GM10248 (cell line): ENCODE data around the gene CEP135.

ENCODE experiments used
- CTCF ChIA-PET: fragments of 300-600 bp; sonication (Branson Sonifier 250); formaldehyde crosslinking; extraction: SDS; loops from one replicate; lab custom pipeline; 2021; ENCODE audit warnings: antibody characterized with exemption; lab: Yijun Ruan, JAX
- POLR2A ChIA-PET: fragments of 350-650 bp; sonication (Branson Sonifier 250); formaldehyde crosslinking; extraction: SDS; loops from one replicate; lab custom pipeline; 2020; ENCODE audit warnings: antibody characterized with exemption; lab: Yijun Ruan, JAX
- DNase-seq: peaks from one replicate; pipeline ENCODE4 v3.0.0; 2012; ENCODE audit errors: extremely low spot score
- TF ChIP-seq, protein P1 (sequence below): IDR thresholded peaks from 2 replicates; pipeline ENCODE4 v1.5.1; 2012; ENCODE audit warnings: mild to moderate bottlenecking, low read depth; ENCODE audit errors: extremely low read depth, missing control alignments, control extremely low read depth

The CEP135 gene

GRCh38 chr4:55948726-55949481 lies at the start of gene CEP135:
TSS of gene CEP135 (plus strand) at chr4:55948945. CDS start at chr4:55952131, 3,186 bp downstream.
- ChIA-PET POLR2A (interaction anchor here (0.6 to 1.3 kb wide), 7 partner anchors 28 to 1029 kb away, joined by 3 read pairs; partner anchors contain the start of genes NOA1 and PAICS), CTCF (interaction anchor here (0.6 to 3.3 kb wide), 51 partner anchors 9 to 1058 kb away, joined by 3 to 53 read pairs (median 5); partner anchors contain the start of genes AASDH and REST)
- TF ChIP-seq, protein P1, sequence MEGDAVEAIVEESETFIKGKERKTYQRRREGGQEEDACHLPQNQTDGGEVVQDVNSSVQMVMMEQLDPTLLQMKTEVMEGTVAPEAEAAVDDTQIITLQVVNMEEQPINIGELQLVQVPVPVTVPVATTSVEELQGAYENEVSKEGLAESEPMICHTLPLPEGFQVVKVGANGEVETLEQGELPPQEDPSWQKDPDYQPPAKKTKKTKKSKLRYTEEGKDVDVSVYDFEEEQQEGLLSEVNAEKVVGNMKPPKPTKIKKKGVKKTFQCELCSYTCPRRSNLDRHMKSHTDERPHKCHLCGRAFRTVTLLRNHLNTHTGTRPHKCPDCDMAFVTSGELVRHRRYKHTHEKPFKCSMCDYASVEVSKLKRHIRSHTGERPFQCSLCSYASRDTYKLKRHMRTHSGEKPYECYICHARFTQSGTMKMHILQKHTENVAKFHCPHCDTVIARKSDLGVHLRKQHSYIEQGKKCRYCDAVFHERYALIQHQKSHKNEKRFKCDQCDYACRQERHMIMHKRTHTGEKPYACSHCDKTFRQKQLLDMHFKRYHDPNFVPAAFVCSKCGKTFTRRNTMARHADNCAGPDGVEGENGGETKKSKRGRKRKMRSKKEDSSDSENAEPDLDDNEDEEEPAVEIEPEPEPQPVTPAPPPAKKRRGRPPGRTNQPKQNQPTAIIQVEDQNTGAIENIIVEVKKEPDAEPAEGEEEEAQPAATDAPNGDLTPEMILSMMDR, result peak; percentile 91
- DNase-seq, result peak; percentile 92

GRCh38 chr4:55902677-55903076 lies 46.1 kb upstream of the CEP135 start:
- ChIA-PET POLR2A (no interaction called here), CTCF (interaction anchor here (0.7 to 1.5 kb wide), 4 partner anchors 12 to 46 kb away, joined by 3 to 5 read pairs (median 4); partner anchors contain the start of gene CEP135)
- TF ChIP-seq, protein P1, result no peak
- DNase-seq, result no peak

DNA sequence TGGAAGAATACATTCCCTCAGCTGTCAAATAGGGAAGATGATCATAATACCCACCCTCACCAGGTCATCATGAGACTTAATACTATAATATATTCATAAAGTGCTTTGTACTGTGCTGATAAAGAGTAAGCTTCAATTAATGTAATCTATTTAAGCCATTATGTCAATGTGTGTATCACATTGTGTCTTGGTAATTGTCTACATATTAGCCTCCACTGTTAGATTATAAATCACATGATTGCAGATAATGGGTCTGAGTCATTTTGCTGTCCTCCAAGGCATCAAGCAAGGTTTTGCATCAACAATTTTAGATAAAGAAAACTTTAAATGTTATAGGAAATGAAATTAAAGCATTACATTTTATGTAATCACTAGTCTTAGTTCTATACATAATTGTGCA lies 45.2 kb upstream of the CEP135 start:
- DNase-seq, result no peak
- ChIA-PET POLR2A (no interaction called here), CTCF (interaction anchor here (0.7 to 1.5 kb wide), 5 partner anchors 11 to 45 kb away, joined by 3 to 5 read pairs (median 4); partner anchors contain the start of gene CEP135)
- TF ChIP-seq, protein P1, result no peak

- TF ChIP-seq, protein P1, result no peak
- ChIA-PET POLR2A (no interaction called here), CTCF (no interaction called here)
- DNase-seq, result no peak
These were observed 44.2 kb upstream of the CEP135 start for GRCh38 chr4:55904576-55904975.

GRCh38 chr4:55906323-55906722 lies 42.4 kb upstream of the CEP135 start:
- TF ChIP-seq, protein P1, result no peak
- CTCF ChIA-PET, result interaction anchor here (1.1 to 1.4 kb wide), 2 partner anchors 11 to 59 kb away, joined by 3 read pairs; no protein-coding TSS in a partner anchor
- POLR2A ChIA-PET, result no interaction called here
- no peak for DNase-seq

GRCh38 chr4:55906989-55907388 lies 41.8 kb upstream of the CEP135 start:
- POLR2A ChIA-PET, result no interaction called here
- no peak for DNase-seq
- CTCF ChIA-PET, result interaction anchor here (1.1 to 1.4 kb wide), 2 partner anchors 10 to 59 kb away, joined by 3 read pairs; no protein-coding TSS in a partner anchor
- TF ChIP-seq, protein P1, result no peak
